HepG2 (cell line): ENCODE measurements around the gene GALNT15. TPM values are rescaled to one million over a fixed set of nuclear protein-coding genes. Genes with fewer than 3 reads are reported as not detected.

Experiments
- ATAC-seq: fragments of 200-7000 bp; cut with Tn5 transposase; 3 replicates; pipeline ENCODE4 v1.9.1; 2020; ENCODE audit warnings: mild to moderate bottlenecking, moderate library complexity
- Bru-seq: library from RNA; stranded (reverse); fragments of 400-500 nt; gene quantifications from one replicate; lab custom pipeline; 2021; lab: Mats Ljungman, UMichigan
- BruChase-seq, 2 experiments: library from RNA; stranded (reverse); fragments of 400-500 nt; gene quantifications; one replicate each; lab custom pipeline; 2021; lab: Mats Ljungman, UMichigan
- BruUV-seq: library from RNA; stranded (reverse); fragments of 400-500 nt; replicated peaks from 2 replicates; lab custom pipeline; 2021; lab: Mats Ljungman, UMichigan
- CTCF ChIA-PET: fragments of 300-600 bp; formaldehyde crosslinking; extraction: SDS; loops from one replicate; lab custom pipeline; 2021; ENCODE audit warnings: low total read pairs, inconsistent platforms, low intra/inter-chr PET ratio; lab: Yijun Ruan, JAX
- POLR2A ChIA-PET: fragments of 350-600 bp; sonication (Branson Sonifier 250); formaldehyde crosslinking; loops from one replicate; lab custom pipeline; 2020; ENCODE audit warnings: antibody characterized with exemption, inconsistent platforms; lab: Yijun Ruan, JAX
- DNase-seq: peaks from one replicate; pipeline ENCODE4 v3.0.0-alpha.2; 2015; ENCODE audit warnings: low spot score
- FAIRE-seq: peaks from 3 replicates; lab custom pipeline; 2011; peaks lifted over from hg19 to GRCh38; lab: Jason Lieb, UNC
- H2AFZ ChIP-seq: one replicate; pipeline ENCODE4 v1.6.1; 2011; ENCODE audit warnings: low read length, inconsistent platforms
- H3K27ac ChIP-seq: fragments of 300-600 bp; 3 replicates; pipeline ENCODE4 v1.8.0; 2011; ENCODE audit warnings: mixed run types, mild to moderate bottlenecking, mixed read lengths, low read length, inconsistent platforms; ENCODE audit not compliant: insufficient read depth; ENCODE audit errors: extremely low read length
- H3K27me3 ChIP-seq, 2 experiments: fragments of 200-600 bp in 1 of 2; 2 replicates in 1 of 2; 3 replicates in 1 of 2; pipeline versions ENCODE4 v1.6.0 to v1.8.0; 2011; ENCODE audit warnings: low read length in 2 of 2, mild to moderate bottlenecking in 2 of 2, moderate library complexity in 2 of 2, inconsistent platforms in 1 of 2; ENCODE audit not compliant: insufficient read depth in 2 of 2, control insufficient read depth in 1 of 2
- H3K36me3 ChIP-seq, 2 experiments: fragments of 200-600 bp in 1 of 2; replicated peaks in 1 of 2; 2 replicates in 1 of 2; 3 replicates in 1 of 2; pipeline versions ENCODE4 v1.5.1 to v1.8.0; 2011; ENCODE audit warnings: low read length in 2 of 2, inconsistent platforms in 1 of 2; ENCODE audit not compliant: insufficient read depth in 2 of 2, control insufficient read depth in 1 of 2
- H3K4me1 ChIP-seq: 2 replicates; pipeline ENCODE4 v1.5.1; 2012; ENCODE audit warnings: low read length, inconsistent platforms; ENCODE audit not compliant: insufficient read depth
- H3K4me2 ChIP-seq: 2 replicates; pipeline ENCODE4 v1.6.0; 2011; ENCODE audit warnings: low read depth, low read length, inconsistent platforms
- H3K4me3 ChIP-seq, 3 experiments: fragments of 200-600 bp in 1 of 3; sonication (generic), shearing (Covaris generic) in 1 of 3; replicated peaks in 1 of 3; 2 replicates each; pipeline ENCODE4 v1.5.1; 2011 to 2016; ENCODE audit warnings: low read length in 3 of 3, inconsistent platforms in 2 of 3, low read depth in 2 of 3, mild to moderate bottlenecking in 2 of 3, control low read depth in 1 of 3, mixed read lengths in 1 of 3; ENCODE audit not compliant: insufficient read depth in 1 of 3
- H3K79me2 ChIP-seq: one replicate; pipeline ENCODE4 v1.6.1; 2011; ENCODE audit warnings: low read length, inconsistent platforms; ENCODE audit not compliant: insufficient read depth
- H3K9ac ChIP-seq: 2 replicates; pipeline ENCODE4 v1.6.0; 2011; ENCODE audit warnings: mild to moderate bottlenecking, low read depth, low read length, inconsistent platforms; ENCODE audit not compliant: insufficient read depth
- H3K9me3 ChIP-seq: 2 replicates; pipeline ENCODE4 v1.5.1; 2012; ENCODE audit warnings: mild to moderate bottlenecking, low read length
- H4K20me1 ChIP-seq: 2 replicates; pipeline ENCODE4 v1.6.0; 2011; ENCODE audit warnings: inconsistent platforms, mild to moderate bottlenecking, low read length, moderate library complexity; ENCODE audit not compliant: insufficient read depth
- AKAP8 ChIP-seq: sonication (generic); formaldehyde crosslinking; IDR thresholded peaks from 2 replicates; pipeline ENCODE4 v1.5.1; 2020; ENCODE audit warnings: mild to moderate bottlenecking, missing genetic modification reagents
- HMG20B ChIP-seq: conservative IDR thresholded peaks from 2 replicates; pipeline ENCODE4 v1.6.1; 2016; ENCODE audit warnings: missing genetic modification reagents, missing compliant biosample characterization
- MYNN ChIP-seq: sonication (generic); formaldehyde crosslinking; IDR thresholded peaks from 2 replicates; pipeline ENCODE4 v1.4.0; 2020; ENCODE audit warnings: mild to moderate bottlenecking, low read depth, missing genetic modification reagents
- MZF1 ChIP-seq: sonication (generic); formaldehyde crosslinking; IDR thresholded peaks from 2 replicates; pipeline ENCODE4 v1.8.1; 2023; ENCODE audit warnings: mild to moderate bottlenecking, missing genetic modification reagents, borderline replicate concordance
- PHF21A ChIP-seq: sonication (generic); formaldehyde crosslinking; IDR thresholded peaks from 2 replicates; pipeline ENCODE4 v1.5.0; 2020; ENCODE audit warnings: mild to moderate bottlenecking, missing genetic modification reagents
- PITX1 ChIP-seq: sonication (generic); formaldehyde crosslinking; IDR thresholded peaks from 2 replicates; pipeline ENCODE4 v1.5.1; 2020; ENCODE audit warnings: mild to moderate bottlenecking, missing genetic modification reagents
- REPIN1 ChIP-seq: sonication (generic); formaldehyde crosslinking; IDR thresholded peaks from 2 replicates; pipeline ENCODE4 v1.8.0; 2022; ENCODE audit warnings: missing genetic modification reagents, low read depth, mild to moderate bottlenecking, borderline replicate concordance
- SALL1 ChIP-seq: sonication (generic); formaldehyde crosslinking; IDR thresholded peaks from 2 replicates; pipeline ENCODE4 v1.8.0; 2022; ENCODE audit warnings: mild to moderate bottlenecking, missing genetic modification reagents
- SUZ12 ChIP-seq: fragments of 150-350 bp; IDR thresholded peaks from 2 replicates; pipeline ENCODE4 v1.6.1; 2014; ENCODE audit warnings: low read depth, low read length
- XRCC5 ChIP-seq: fragments of 200-400 bp; formaldehyde crosslinking; optimal IDR thresholded peaks from 2 replicates; pipeline ENCODE3; 2017; ENCODE audit warnings: mild to moderate bottlenecking, low read length
- ZBTB43 ChIP-seq: sonication (generic); formaldehyde crosslinking; conservative IDR thresholded peaks from 2 replicates; pipeline ENCODE4 v1.4.0; 2020; ENCODE audit warnings: missing genetic modification reagents
- ZFP91 ChIP-seq: sonication (generic); formaldehyde crosslinking; IDR thresholded peaks from 2 replicates; pipeline ENCODE4 v1.9.0; 2022; ENCODE audit warnings: missing genetic modification reagents, mild to moderate bottlenecking, borderline replicate concordance
- ZNF460 ChIP-seq: sonication (generic); formaldehyde crosslinking; IDR thresholded peaks from 2 replicates; pipeline ENCODE4 v1.5.1; 2020; ENCODE audit warnings: missing genetic modification reagents, mild to moderate bottlenecking, borderline replicate concordance
- ZNF569 ChIP-seq: sonication (generic); formaldehyde crosslinking; IDR thresholded peaks from 2 replicates; pipeline ENCODE4 v1.5.0; 2020; ENCODE audit warnings: mild to moderate bottlenecking, missing genetic modification reagents, moderate library complexity, borderline replicate concordance
- WGBS: methylation state at CpG from one replicate; pipeline ENCODE4 v1.1.6; 2017; ENCODE audit warnings: low lambda C conversion rate; 5-methylcytosine and 5-hydroxymethylcytosine counted together
- in situ Hi-C: cut with HindIII; loops from 2 replicates; pipeline ENCODE4 v1.10.0; 2017; ENCODE audit warnings: low pct_unique_long_range_greater_than_20kb; ENCODE audit not compliant: extremely low pct_ligation_motif_present
- intact Hi-C: fragments of 100-400 bp; cut with micrococcal nuclease; formaldehyde crosslinking; loops from one replicate; pipeline ENCODE4 v1.10.0; 2022; ENCODE audit not compliant: unreplicated experiment
- long read RNA-seq, 2 experiments: library from RNA in 1 of 2; library from polyadenylated mRNA in 1 of 2; stranded (forward) in 1 of 2; unstranded in 1 of 2; transcript quantifications; one replicate each; pipeline ENCODE4 v2.0.0, GENCODE V29; 2019 to 2022
- polyA minus RNA-seq, 3 experiments: library from RNA; depleted of rRNA, polyadenylated mRNA; stranded (reverse); fragments of >200 nt; gene quantifications; 2 replicates each; pipeline ENCODE4 v1.2.3, GENCODE V29; 2011; ENCODE audit warnings: low replicate concordance in 1 of 3
- polyA plus RNA-seq, 8 experiments: library from polyadenylated mRNA; depleted of rRNA in 3 of 8; stranded (reverse) in 7 of 8; unstranded in 1 of 8; fragments of >200 nt; fragmentation: Illumina TruSeq in 4 of 8; extraction: Trizol in 4 of 8; gene quantifications; 2 replicates each; pipeline versions ENCODE4 v1.2.1 to v1.2.3, GENCODE V29; 2011 to 2016; ENCODE audit warnings: low read depth in 4 of 8, missing spikeins in 1 of 8, mixed read lengths in 1 of 8; ENCODE audit not compliant: insufficient read depth in 1 of 8
- total RNA-seq, 5 experiments: library from RNA; depleted of rRNA; stranded (reverse); fragments of >200 nt; fragmentation: Illumina TruSeq; extraction: Trizol; gene quantifications; 2 replicates each; pipeline ENCODE4 v1.2.3, GENCODE V29; 2016; ENCODE audit warnings: low read depth in 1 of 5
- TF ChIP-seq, protein P1 (sequence below): IDR thresholded peaks from 2 replicates; pipeline ENCODE4 v1.6.1; 2016; ENCODE audit warnings: missing compliant biosample characterization, missing genetic modification reagents, borderline replicate concordance

GALNT15 gene
- total RNA-seq (2016; rRNA removed; fragmentation: Illumina TruSeq; extraction: Trizol): 0.02 TPM in 1 of 2 replicates, not detected in the other
- total RNA-seq (2016; cell fraction: cytosol; rRNA removed; fragmentation: Illumina TruSeq; extraction: Trizol; ENCODE audit: low read depth): not detected in 2 replicates
- 0.07 TPM in 1 of 2 replicates, not detected in the other for total RNA-seq (2016; cell fraction: insoluble cytoplasmic fraction; rRNA removed; fragmentation: Illumina TruSeq; extraction: Trizol)
- total RNA-seq (2016; cell fraction: membrane; rRNA removed; fragmentation: Illumina TruSeq; extraction: Trizol): 0.17 TPM in 1 of 2 replicates, not detected in the other
- not detected in 2 replicates for total RNA-seq (2016; cell fraction: nucleus; rRNA removed; fragmentation: Illumina TruSeq; extraction: Trizol)
- polyA plus RNA-seq (2011; rRNA removed): 0.04 and 0.05 TPM in 2 replicates
- polyA plus RNA-seq (2011; cell fraction: cytosol; rRNA removed): 0.05 and 0.13 TPM in 2 replicates
- 0.05 and 0.16 TPM in 2 replicates for polyA plus RNA-seq (2011; cell fraction: nucleus; rRNA removed)
- polyA plus RNA-seq (2012): 0.17 and 0.23 TPM in 2 replicates
- not detected in 2 replicates for polyA plus RNA-seq (2016; cell fraction: cytosol; fragmentation: Illumina TruSeq; extraction: Trizol; ENCODE audit: low read depth)
- polyA plus RNA-seq (2016; cell fraction: insoluble cytoplasmic fraction; fragmentation: Illumina TruSeq; extraction: Trizol; ENCODE audit: low read depth): 0.09 TPM in 1 of 2 replicates, not detected in the other
- not detected in 2 replicates for polyA plus RNA-seq (2016; cell fraction: membrane; fragmentation: Illumina TruSeq; extraction: Trizol; ENCODE audit: low read depth)
- not detected in 2 replicates for polyA plus RNA-seq (2016; cell fraction: nucleus; fragmentation: Illumina TruSeq; extraction: Trizol; ENCODE audit: insufficient read depth, low read depth)
- 0.05 and 0.16 TPM in 2 replicates for polyA minus RNA-seq (2011; rRNA and poly(A)+ RNA removed; ENCODE audit: low replicate concordance)
- polyA minus RNA-seq (2011; cell fraction: cytosol; rRNA and poly(A)+ RNA removed): not detected in 2 replicates
- 0.26 and 0.62 TPM in 2 replicates for polyA minus RNA-seq (2011; cell fraction: nucleus; rRNA and poly(A)+ RNA removed)
- percentile 20 among the genes with signal in this experiment for Bru-seq, nascent RNA
- BruChase-seq, experiment 1, labeled RNA remaining after a 6-hour chase: percentile 15 among the genes with signal in this experiment
- BruChase-seq, experiment 2, labeled RNA remaining after a 2-hour chase: percentile 19 among the genes with signal in this experiment
- long read RNA-seq, experiment 1: 0 reads
- long read RNA-seq, experiment 2: 0 reads

DNA sequence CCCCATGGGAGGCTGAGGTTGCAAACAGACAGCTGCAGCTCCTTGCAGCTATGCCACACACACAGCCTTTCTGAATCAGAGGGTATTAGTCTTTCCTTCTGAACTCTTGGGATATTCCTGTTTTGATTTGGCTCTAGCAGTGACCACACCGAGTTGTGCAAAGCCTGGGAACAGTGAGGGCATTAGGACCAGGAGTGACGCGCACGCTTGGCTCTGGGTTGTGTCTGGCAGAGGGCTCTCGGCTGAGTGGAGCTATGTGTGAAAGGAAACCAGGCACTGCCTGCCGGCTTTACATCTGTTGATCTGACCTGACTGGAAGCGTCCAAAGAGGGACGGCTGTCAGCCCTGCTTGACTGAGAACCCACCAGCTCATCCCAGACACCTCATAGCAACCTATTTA, at the start of gene GALNT15:
Gene GALNT15 (plus strand): TSS at position 292 of the 400 bp plus-strand sequence. CDS start 472 bp downstream, outside the sequence.
- peaks cover 18% of the 10 kb centered on the region for H3K4me1 ChIP-seq
- no peaks in the 10 kb centered on the region for H4K20me1 ChIP-seq
- 0% methylated on average over 5 of the region's 8 CpGs for WGBS
- no peak for FAIRE-seq
- H3K79me2 ChIP-seq: no peaks in the 10 kb centered on the region
- CTCF ChIA-PET: interaction anchor here (1.3 kb wide), 1 partner anchor 126 kb away, joined by 3 read pairs; no protein-coding TSS in a partner anchor
- ATAC-seq: peak; percentile 32; the same call in 2 of the 3 replicates
- peaks cover 3 to 66% of the 10 kb centered on the region in 2 experiments; a peak in 3 of 5 replicates for H3K27me3 ChIP-seq
- H3K27ac ChIP-seq: no peak within 1 kb of the TSS
- no peak within 1 kb of the TSS for H3K9ac ChIP-seq
- H3K4me2 ChIP-seq: no peak within 1 kb of the TSS
- in situ Hi-C loops: loop anchor here (5.0 kb wide), 1 partner anchor 122 kb away; no protein-coding TSS in a partner anchor
- no peak for DNase-seq
- no peaks in the 10 kb centered on the region for H3K9me3 ChIP-seq
- no peak within 1 kb of the TSS for H3K4me3 ChIP-seq
- POLR2A ChIA-PET: interaction anchor here (1.0 kb wide), 1 partner anchor 114 kb away, joined by 3 read pairs; no protein-coding TSS in a partner anchor
- H2AFZ ChIP-seq: no peak within 1 kb of the TSS
- intact Hi-C loops: no loop called here
- H3K36me3 ChIP-seq: no peaks in the 10 kb centered on the region
- no TSS peak for BruUV-seq
- no peak for TF ChIP-seq SALL1 (CRISPR knock-in tag)
- no peak for TF ChIP-seq SUZ12
- TF ChIP-seq AKAP8 (CRISPR knock-in tag): no peak
- no peak for TF ChIP-seq ZNF569 (CRISPR knock-in tag)
- TF ChIP-seq XRCC5: no peak
- no peak for TF ChIP-seq ZNF460
- TF ChIP-seq, protein P1, sequence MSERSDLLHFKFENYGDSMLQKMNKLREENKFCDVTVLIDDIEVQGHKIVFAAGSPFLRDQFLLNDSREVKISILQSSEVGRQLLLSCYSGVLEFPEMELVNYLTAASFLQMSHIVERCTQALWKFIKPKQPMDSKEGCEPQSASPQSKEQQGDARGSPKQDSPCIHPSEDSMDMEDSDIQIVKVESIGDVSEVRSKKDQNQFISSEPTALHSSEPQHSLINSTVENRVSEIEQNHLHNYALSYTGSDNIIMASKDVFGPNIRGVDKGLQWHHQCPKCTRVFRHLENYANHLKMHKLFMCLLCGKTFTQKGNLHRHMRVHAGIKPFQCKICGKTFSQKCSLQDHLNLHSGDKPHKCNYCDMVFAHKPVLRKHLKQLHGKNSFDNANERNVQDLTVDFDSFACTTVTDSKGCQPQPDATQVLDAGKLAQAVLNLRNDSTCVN (CRISPR knock-in tag): no peak
- TF ChIP-seq HMG20B (CRISPR knock-in tag): no peak
- no peak for TF ChIP-seq ZFP91 (CRISPR knock-in tag)
- no peak for TF ChIP-seq MZF1
- no peak for TF ChIP-seq REPIN1 (CRISPR knock-in tag)
- TF ChIP-seq ZBTB43: no peak
- no peak for TF ChIP-seq MYNN
- TF ChIP-seq PITX1 (CRISPR knock-in tag): no peak
- TF ChIP-seq PHF21A: no peak
